ENCODE measurements around the gene CUL7.
"Not testable (repeated sequence)": the region's sequence is repeated elsewhere in the genome, so short reads cannot be mapped to it uniquely, and the experiment has no call there.

The CUL7 gene

GRCh38 chr6:43045371-43045930 lies 8.2 kb downstream of the CUL7 start:
- DNase-seq (ENCODE audit: low spot score), result no peak

GRCh38 chr6:43043310-43043709 lies 10.3 kb downstream of the CUL7 start:
- DNase-seq (ENCODE audit: low spot score), result no peak

GRCh38 chr6:43041475-43041874 lies 12.2 kb downstream of the CUL7 start:
- DNase-seq (ENCODE audit: low spot score), result not testable (repeated sequence)

GRCh38 chr6:43040542-43041257 lies 13.0 kb downstream of the CUL7 start:
- DNase-seq (ENCODE audit: low spot score), result no peak

- no peak for DNase-seq (ENCODE audit: low spot score)
Observed at GRCh38 chr6:43038727-43039126, 14.9 kb downstream of the CUL7 start.

GRCh38 chr6:43037706-43038105 lies 15.9 kb downstream of the CUL7 start:
- no peak for DNase-seq (ENCODE audit: low spot score)

- no peak for DNase-seq (ENCODE audit: low spot score)
Observed at GRCh38 chr6:43037197-43037596, 16.5 kb downstream of the CUL7 start.

- no peak for DNase-seq (ENCODE audit: low spot score)
Observed at GRCh38 chr6:43036712-43037111, 16.9 kb downstream of the CUL7 start.

GRCh38 chr6:43035495-43036194 lies 18.0 kb downstream of the CUL7 start:
- no peak for DNase-seq (ENCODE audit: low spot score)

GRCh38 chr6:43034190-43034525 lies 19.5 kb downstream of the CUL7 start:
- no peak for DNase-seq (ENCODE audit: low spot score)

GRCh38 chr6:43033496-43034189 lies 20.0 kb downstream of the CUL7 start:
- no peak for DNase-seq (ENCODE audit: low spot score)

GRCh38 chr6:43032326-43032725 lies 21.3 kb downstream of the CUL7 start:
- DNase-seq (ENCODE audit: low spot score), result no peak

GRCh38 chr6:43029120-43029519 lies 24.5 kb downstream of the CUL7 start:
- DNase-seq (ENCODE audit: low spot score), result no peak

- no peak for DNase-seq (ENCODE audit: low spot score)
Observed at GRCh38 chr6:43026365-43026764, 27.3 kb downstream of the CUL7 start.

- DNase-seq (ENCODE audit: low spot score), result no peak
Observed at GRCh38 chr6:43024436-43024835, 29.2 kb downstream of the CUL7 start.

- peak; percentile 63 for DNase-seq (ENCODE audit: low spot score)
Observed at GRCh38 chr6:43021270-43022047, 32.2 kb downstream of the CUL7 start, which contains the start of gene RRP36. RRP36 (plus strand) TSS chr6:43021623; CDS start chr6:43021655, 32 bp downstream.

GRCh38 chr6:43020847-43021246 lies 32.8 kb downstream of the CUL7 start:
- no peak for DNase-seq (ENCODE audit: low spot score)

- DNase-seq (ENCODE audit: low spot score), result no peak
Observed at GRCh38 chr6:43020052-43020705, 33.5 kb downstream of the CUL7 start.

- no peak for DNase-seq (ENCODE audit: low spot score)
Observed at GRCh38 chr6:43019152-43019551, 34.5 kb downstream of the CUL7 start.

- no peak for DNase-seq (ENCODE audit: low spot score)
Observed at GRCh38 chr6:43016943-43017334, 36.7 kb downstream of the CUL7 start.

- DNase-seq (ENCODE audit: low spot score), result no peak
Observed at GRCh38 chr6:43016176-43016942, 37.3 kb downstream of the CUL7 start.

Measured in SW480 (cell line).